Inflammatory macrophage treated with lipopolysaccharide for 1 hour (primary cell): ENCODE data around the gene BCL11A.
"Not testable (repeated sequence)": the region's sequence is repeated elsewhere in the genome, so short reads cannot be mapped to it uniquely, and the experiment has no call there.

ENCODE experiments used
- DNase-seq, 2 donors: peaks; one replicate each; pipeline ENCODE4 v3.0.0-alpha.2; 2020 to 2022

Gene BCL11A

GRCh38 chr2:60417210-60417609 is 136.2 kb downstream of the BCL11A start:
- not testable (repeated sequence) for DNase-seq

GRCh38 chr2:60416221-60417008 is 137.0 kb downstream of the BCL11A start:
- peak; percentile 76 to 83 for DNase-seq

DNA sequence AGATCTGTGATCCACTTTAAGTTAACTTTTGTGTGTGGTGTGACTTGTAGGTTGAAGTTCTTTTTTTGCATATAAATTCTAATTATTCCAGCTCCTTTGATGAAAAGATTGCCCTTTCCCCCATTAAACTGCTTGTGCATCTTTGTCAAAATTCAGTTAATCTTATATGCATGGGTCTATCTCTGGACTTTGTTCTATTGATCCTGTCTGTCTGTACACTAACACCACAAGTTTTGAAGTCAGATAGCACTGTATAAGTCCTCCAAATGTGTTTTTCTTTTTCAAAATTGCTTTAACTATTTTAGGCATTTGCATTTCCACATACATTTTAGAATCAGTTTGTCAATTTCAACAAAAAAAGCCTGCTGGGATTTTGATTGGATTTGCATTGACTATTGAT is 137.6 kb downstream of the BCL11A start:
- DNase-seq = no peak

GRCh38 chr2:60414495-60415138 is 138.8 kb downstream of the BCL11A start:
- DNase-seq = peak; percentile 31 to 35

DNA sequence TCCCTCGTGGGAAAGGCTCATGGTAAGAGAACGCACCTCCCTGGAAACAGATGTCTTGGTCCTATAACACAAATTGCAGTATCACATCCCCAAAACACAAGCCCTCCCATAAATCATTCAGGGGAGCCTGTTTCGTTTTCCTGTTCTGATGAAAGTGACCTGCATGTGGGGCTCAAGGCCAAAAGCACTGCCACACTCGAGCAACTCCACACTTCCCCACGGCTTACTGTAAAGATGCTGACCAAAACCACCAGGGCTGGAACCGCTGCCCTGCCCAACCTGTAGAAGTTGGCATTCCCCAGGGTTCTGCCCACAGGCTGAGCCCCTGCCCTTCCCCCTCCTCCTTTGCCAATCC is 139.7 kb downstream of the BCL11A start:
- no peak for DNase-seq

GRCh38 chr2:60413069-60413813 is 140.2 kb downstream of the BCL11A start:
- DNase-seq = no peak

GRCh38 chr2:60412620-60413019 is 140.8 kb downstream of the BCL11A start:
- no peak for DNase-seq

DNA sequence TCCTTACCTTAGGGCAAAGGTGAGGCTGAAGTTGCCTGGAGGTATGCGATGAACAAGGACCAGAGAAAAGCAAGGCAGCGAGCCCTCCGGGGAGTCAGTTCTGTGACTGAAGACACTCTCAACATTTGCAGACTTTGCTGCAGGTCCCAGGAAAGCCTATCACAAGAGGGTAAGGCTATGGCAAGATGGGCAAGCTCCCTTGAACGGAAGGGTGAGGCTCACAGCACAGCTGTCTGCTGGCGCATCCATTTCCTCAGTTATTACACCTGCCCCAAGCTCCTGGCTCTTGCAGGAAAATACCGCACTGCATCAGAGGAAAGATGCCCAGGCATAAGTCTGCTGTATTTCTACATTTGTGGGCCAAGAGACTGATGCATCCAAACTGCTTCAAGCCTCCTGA is 141.4 kb downstream of the BCL11A start:
- DNase-seq = no peak

DNA sequence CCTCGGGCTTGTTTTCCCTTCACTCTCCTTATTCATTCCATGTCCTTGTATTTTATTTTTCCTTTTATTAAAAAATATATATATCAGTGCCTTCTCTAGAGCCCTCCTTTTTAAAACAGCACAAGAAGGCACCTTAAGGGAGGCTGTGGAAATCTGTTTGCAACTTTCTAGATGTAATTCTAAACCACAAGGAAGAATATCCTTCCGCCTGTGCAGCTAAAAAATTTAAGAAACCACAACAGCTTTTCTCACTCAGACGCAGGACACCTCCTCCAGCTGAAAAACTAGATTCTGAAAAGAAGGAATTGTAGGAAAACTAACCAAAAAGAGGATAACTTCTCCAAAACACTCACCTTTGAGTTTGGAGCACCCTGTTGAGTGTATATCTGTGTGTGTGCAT is 142.2 kb downstream of the BCL11A start:
- no peak for DNase-seq

DNA sequence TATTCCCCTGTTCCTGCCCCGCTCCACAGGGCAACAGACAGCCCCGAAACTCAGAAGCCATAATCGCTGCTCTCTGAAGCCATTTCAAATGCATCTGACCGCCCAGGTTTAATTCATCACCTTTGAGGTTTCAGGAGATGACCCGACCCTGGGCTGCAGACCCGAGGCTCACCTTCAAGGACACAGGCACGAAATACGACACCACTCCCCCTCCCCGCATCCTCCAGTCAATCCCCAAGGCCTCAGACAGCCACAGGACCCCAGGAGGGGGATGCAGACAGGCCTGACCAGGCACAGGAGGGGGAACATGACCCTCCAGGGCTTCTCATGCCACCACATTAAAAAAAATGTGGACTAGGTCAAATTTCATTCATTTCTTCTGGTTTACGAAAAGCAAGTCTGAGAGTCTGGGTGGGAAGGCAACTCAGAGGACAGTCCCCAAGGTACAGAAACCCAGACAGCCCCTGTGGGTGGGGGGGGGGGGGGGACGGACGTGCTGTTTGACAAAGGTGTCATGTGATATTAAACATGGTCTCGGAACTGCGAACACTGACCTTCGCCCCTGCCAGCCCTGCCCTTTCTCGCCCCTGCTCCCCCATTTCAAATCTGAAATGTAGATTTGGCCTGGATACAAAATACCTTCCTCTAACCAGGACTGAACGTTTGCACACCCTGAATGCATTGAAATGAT is 142.9 kb downstream of the BCL11A start:
- no peak for DNase-seq

- DNase-seq = no peak
Measured at GRCh38 chr2:60409531-60409871, 144.0 kb downstream of the BCL11A start.

- DNase-seq = no peak
Measured at GRCh38 chr2:60408811-60409530, 144.5 kb downstream of the BCL11A start.

- no peak for DNase-seq
Measured at GRCh38 chr2:60408207-60408606, 145.2 kb downstream of the BCL11A start.

DNA sequence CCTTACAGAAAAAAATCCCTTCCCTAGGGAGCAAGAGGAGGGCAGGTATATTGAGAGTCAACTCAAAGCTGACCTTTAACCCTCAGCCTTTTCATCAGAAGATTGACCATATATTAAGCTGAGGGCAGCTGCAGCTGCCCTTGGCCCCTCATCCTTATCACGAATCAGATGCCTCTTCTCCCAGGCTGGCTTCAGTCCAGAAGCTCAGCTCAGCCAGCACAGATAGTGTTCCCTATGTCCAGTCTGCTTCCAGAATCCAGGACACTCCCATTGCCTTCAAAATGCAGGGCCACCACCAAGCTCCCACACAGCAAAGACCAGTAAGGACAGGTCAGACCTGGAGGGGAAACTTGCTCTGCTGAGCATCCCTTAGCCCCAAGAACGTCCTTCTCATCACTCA is 146.1 kb downstream of the BCL11A start:
- no peak for DNase-seq

- DNase-seq = no peak
Measured at GRCh38 chr2:60406192-60406591, 147.3 kb downstream of the BCL11A start.

DNA sequence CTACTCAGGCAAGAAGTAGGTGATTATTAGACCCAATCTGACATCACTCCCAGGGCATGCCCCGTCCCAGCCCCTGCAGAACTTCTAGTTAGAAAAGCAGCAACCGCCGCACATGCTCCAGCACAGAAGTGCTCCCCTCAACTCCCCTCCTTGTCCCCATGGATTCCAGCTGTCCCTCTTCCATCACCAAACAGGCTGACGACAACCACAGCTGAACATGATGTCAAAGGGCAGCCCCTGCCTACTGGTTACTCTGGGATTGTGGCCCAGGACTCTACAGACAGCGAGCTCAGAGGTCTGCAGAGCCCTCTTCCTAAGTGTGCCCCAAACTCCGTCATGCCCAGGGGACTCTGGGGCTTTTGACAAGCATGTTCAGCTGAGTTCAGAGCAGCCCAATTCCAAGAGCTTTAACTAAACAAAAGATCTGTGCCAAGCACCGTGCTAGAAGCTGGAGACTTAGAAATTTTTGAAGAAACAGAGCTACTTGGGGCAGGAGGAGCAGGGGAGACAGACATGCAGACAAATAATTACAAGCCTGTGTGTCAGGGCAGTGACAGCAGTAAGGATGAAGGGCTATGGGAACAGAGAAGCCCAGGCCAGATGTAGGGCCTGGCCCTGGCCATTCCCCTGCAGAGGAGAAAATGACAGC is 148.1 kb downstream of the BCL11A start:
- no peak for DNase-seq
